Endothelial cell of umbilical vein (primary cell): ENCODE data around the gene MBD4. TPM values are rescaled to one million over a fixed set of nuclear protein-coding genes. Genes with fewer than 3 reads are reported as not detected.

Source experiments
- BruUV-seq: library from RNA; stranded (reverse); fragments of 400-500 nt; replicated peaks from 2 replicates; lab custom pipeline; 2021; lab: Mats Ljungman, UMichigan
- CTCF ChIA-PET: fragments of 300-600, 350-600 bp; sonication (Branson Sonifier 250); formaldehyde crosslinking; loops from one replicate; lab custom pipeline; 2021; ENCODE audit warnings: antibody characterized with exemption, inconsistent platforms; lab: Charles Lee
- POLR2A ChIA-PET: fragments of 300-600, 350-600 bp; sonication (Branson Sonifier 250); formaldehyde crosslinking; loops from one replicate; lab custom pipeline; 2021; ENCODE audit warnings: antibody characterized with exemption, inconsistent platforms; lab: Charles Lee
- DNase-seq: peaks from one replicate; pipeline ENCODE4 v3.0.0-alpha.2; 2011; ENCODE audit warnings: low read depth, low spot score
- FAIRE-seq: peaks from 2 replicates; lab custom pipeline; 2011; peaks lifted over from hg19 to GRCh38; lab: Jason Lieb, UNC
- H2AFZ ChIP-seq: 2 replicates; pipeline ENCODE4 v1.6.0; 2012; ENCODE audit warnings: low read depth, low read length, control low read depth, inconsistent platforms
- H3K27ac ChIP-seq: 2 replicates; pipeline ENCODE4 v1.5.1; 2011; ENCODE audit warnings: low read depth, mild to moderate bottlenecking, control low read depth, low read length, moderate library complexity; ENCODE audit not compliant: insufficient read depth
- H3K27me3 ChIP-seq, 2 experiments: 2 replicates each; pipeline versions ENCODE4 v1.6.0 to v1.6.1; 2011; ENCODE audit warnings: low read length in 2 of 2, mixed read lengths in 1 of 2; ENCODE audit not compliant: control insufficient read depth in 2 of 2, insufficient read depth in 2 of 2
- H3K36me3 ChIP-seq, 2 experiments: 2 replicates in 1 of 2; 3 replicates in 1 of 2; pipeline ENCODE4 v1.5.1; 2011; ENCODE audit warnings: low read length in 2 of 2, mild to moderate bottlenecking in 1 of 2, moderate library complexity in 1 of 2; ENCODE audit not compliant: control insufficient read depth in 2 of 2, insufficient read depth in 2 of 2; ENCODE audit errors: extremely low read depth in 1 of 2
- H3K4me1 ChIP-seq: 3 replicates; pipeline ENCODE4 v1.5.1; 2011; ENCODE audit warnings: mild to moderate bottlenecking, low read length; ENCODE audit not compliant: control insufficient read depth, insufficient read depth; ENCODE audit errors: extremely low read depth
- H3K4me2 ChIP-seq: 2 replicates; pipeline ENCODE4 v1.6.1; 2011; ENCODE audit warnings: low read length, control low read depth, mixed read lengths; ENCODE audit not compliant: insufficient read depth
- H3K4me3 ChIP-seq, 3 experiments: fragments of 200-600 bp in 1 of 3; sonication (generic), shearing (Covaris generic) in 1 of 3; replicated peaks in 1 of 3; 2 replicates each; pipeline ENCODE4 v1.5.1; 2011 to 2016; ENCODE audit warnings: control low read depth in 3 of 3, low read length in 3 of 3, mild to moderate bottlenecking in 2 of 3, inconsistent platforms in 1 of 3, low read depth in 1 of 3, moderate library complexity in 1 of 3; ENCODE audit not compliant: insufficient read depth in 1 of 3
- H3K79me2 ChIP-seq: 2 replicates; pipeline ENCODE4 v1.6.0; 2012; ENCODE audit warnings: low read length, inconsistent platforms; ENCODE audit not compliant: control insufficient read depth, insufficient read depth
- H3K9ac ChIP-seq: replicated peaks from 2 replicates; pipeline ENCODE3; 2011; ENCODE audit warnings: low read length, control low read depth; ENCODE audit not compliant: insufficient read depth; ENCODE audit errors: extremely low read depth
- H3K9me1 ChIP-seq: replicated peaks from 3 replicates; pipeline ENCODE4 v1.6.0; 2011; ENCODE audit warnings: mild to moderate bottlenecking, low read length; ENCODE audit not compliant: control insufficient read depth, insufficient read depth; ENCODE audit errors: extremely low read depth
- H3K9me3 ChIP-seq: replicated peaks from 2 replicates; pipeline ENCODE4 v1.5.1; 2012; ENCODE audit warnings: low read length, inconsistent platforms; ENCODE audit not compliant: control insufficient read depth, insufficient read depth
- H4K20me1 ChIP-seq: replicated peaks from 2 replicates; pipeline ENCODE3; 2011; ENCODE audit warnings: mild to moderate bottlenecking, low read length; ENCODE audit not compliant: control insufficient read depth, insufficient read depth; ENCODE audit errors: extremely low read depth
- CTCF ChIP-seq, 2 donors: IDR thresholded peaks; 1 replicate in 1 of 2; 2 replicates in 1 of 2; pipeline ENCODE4 v1.5.1; 2011; ENCODE audit warnings: low read length in 2 of 2, mild to moderate bottlenecking in 2 of 2, moderate library complexity in 2 of 2, control low read depth in 1 of 2, inconsistent platforms in 1 of 2, low read depth in 1 of 2; ENCODE audit not compliant: insufficient read depth in 1 of 2; ENCODE audit errors: extremely low read depth in 1 of 2
- EZH2 ChIP-seq: IDR thresholded peaks from 2 replicates; pipeline ENCODE4 v1.6.1; 2012; ENCODE audit warnings: borderline replicate concordance, low read depth, mild to moderate bottlenecking, moderate library complexity, low read length, inconsistent platforms; ENCODE audit not compliant: severe bottlenecking
- FOS ChIP-seq: IDR thresholded peaks from 2 replicates; pipeline ENCODE4 v1.6.1; 2011; ENCODE audit warnings: mild to moderate bottlenecking, low read length, moderate library complexity, borderline replicate concordance; ENCODE audit not compliant: insufficient read depth
- GATA2 ChIP-seq: IDR thresholded peaks from 2 replicates; pipeline ENCODE4 v1.7.0; 2011; ENCODE audit warnings: low read depth, mild to moderate bottlenecking, moderate library complexity, mixed read lengths, low read length; ENCODE audit not compliant: insufficient read length, insufficient read depth
- JUN ChIP-seq: IDR thresholded peaks from 2 replicates; pipeline ENCODE4 v1.6.1; 2011; ENCODE audit warnings: borderline replicate concordance, low read depth; ENCODE audit not compliant: insufficient read length, insufficient read depth
- MAX ChIP-seq: IDR thresholded peaks from 2 replicates; pipeline ENCODE4 v1.6.1; 2011; ENCODE audit not compliant: insufficient read depth, insufficient read length
- MYC ChIP-seq: IDR thresholded peaks from one replicate; pipeline ENCODE4 v1.6.1; 2011; ENCODE audit warnings: mild to moderate bottlenecking, low read depth, low read length
- POLR2A ChIP-seq: IDR thresholded peaks from 2 replicates; pipeline ENCODE4 v1.6.1; 2012; ENCODE audit warnings: low read depth, mild to moderate bottlenecking, control low read depth, low read length
- POLR2AphosphoS5 ChIP-seq: IDR thresholded peaks from 2 replicates; pipeline ENCODE4 v1.6.1; 2012; ENCODE audit warnings: low read depth, mild to moderate bottlenecking, control low read depth, low read length, moderate library complexity; ENCODE audit not compliant: insufficient read depth
- dilution Hi-C: fragments of 300-500 bp; cut with MboI; formaldehyde crosslinking; loops from one replicate; pipeline ENCODE4 v1.15.0; 2019; ENCODE audit warnings: low sequenced_read_pairs; ENCODE audit not compliant: extremely low pct_ligation_motif_present
- intact Hi-C: fragments of 100-400 bp; cut with micrococcal nuclease; formaldehyde crosslinking; loops from one replicate; pipeline ENCODE4 v1.10.0; 2022
- polyA plus RNA-seq, 4 experiments: library from polyadenylated mRNA; depleted of rRNA in 3 of 4; stranded (reverse) in 3 of 4; unstranded in 1 of 4; fragments of >200 nt; gene quantifications; 2 replicates each; pipeline versions ENCODE4 v1.2.1 to v1.2.3, GENCODE V29; 2011 to 2012; ENCODE audit warnings: missing spikeins in 1 of 4
- small RNA-seq: library from RNA; depleted of rRNA; stranded (forward); fragments of <200 nt; gene quantifications from one replicate; pipeline ENCODE3, GENCODE V24; 2012; ENCODE audit warnings: low replicate concordance, low read depth; ENCODE audit not compliant: insufficient read depth, insufficient read length
- total RNA-seq: library from RNA; stranded (reverse); gene quantifications from 2 replicates; pipeline ENCODE4 v1.2.3, GENCODE V29; 2021

Gene MBD4
- total and polyA plus RNA-seq, 2 donors (not counting 3 experiments of a cell fraction or from before 2014, with no cell fraction given), result 17.4 to 39.5 TPM

GRCh38 chr3:129382366-129382765 is 57.4 kb downstream of the MBD4 start:
- no TSS peak for BruUV-seq
- dilution Hi-C loops, result no loop called here
- ChIA-PET CTCF (interaction anchor here (0.9 to 2.5 kb wide), 9 partner anchors 15 to 170 kb away, joined by 3 to 32 read pairs (median 6); partner anchors contain the start of genes IFT122 and MBD4), POLR2A (no interaction called here)
- Histone ChIP-seq H4K20me1 (no peaks in the 10 kb centered on the region), H3K79me2 (no peaks in the 10 kb centered on the region), H3K27me3 (no peaks in the 10 kb centered on the region), H3K9me1 (no peaks in the 10 kb centered on the region), H3K4me1 (peaks cover 9% of the 10 kb centered on the region), H3K27ac (no peak overlapping the region), H3K4me2 (no peak overlapping the region), H3K9ac (no peak overlapping the region), H3K36me3 (peaks cover 4 to 5% of the 10 kb centered on the region in 2 experiments), H3K4me3 (no peak overlapping the region), H3K9me3 (no peaks in the 10 kb centered on the region), H2AFZ (no peak overlapping the region)
- intact Hi-C loops, result loop anchor here (2.0 to 10.0 kb wide), 7 partner anchors 16 to 552 kb away; partner anchors contain the start of genes EFCAB12 and IFT122
- FAIRE-seq (no peak), DNase-seq (no peak)
- TF ChIP-seq POLR2A, result no peak
- TF ChIP-seq FOS, result no peak
- no peak for TF ChIP-seq MYC
- TF ChIP-seq CTCF (IDR thresholded peaks at IDR 0.05; ENCODE audit: extremely low read depth in 1 of 2, insufficient read depth in 1 of 2, low read depth in 1 of 2, low read length in 2 of 2), result no peak
- no peak for TF ChIP-seq POLR2AphosphoS5
- TF ChIP-seq EZH2, result no peak
- no peak for TF ChIP-seq JUN
- no peak for TF ChIP-seq GATA2
- TF ChIP-seq MAX, result no peak

Small RNAs within 50 kb of the gene (small RNA-seq; reads per million reads assigned to genes)
- not detected for gene SNORA7B

Other genes starting within 250 kb of the MBD4 start
- gene COPG1, start 190.3 kb downstream of the MBD4 start, total RNA-seq, result 202 and 203 TPM in 2 replicates
- 112 and 113 TPM in 2 replicates for gene COPG1, start 190.3 kb downstream of the MBD4 start, polyA plus RNA-seq
- 38.9 and 40.8 TPM in 2 replicates for gene HMCES, start 161.1 kb downstream of the MBD4 start, total RNA-seq
- 21.7 and 30.6 TPM in 2 replicates for gene HMCES, start 161.1 kb downstream of the MBD4 start, polyA plus RNA-seq
- 0.25 and 0.49 TPM in 2 replicates for gene EFCAB12, start 11.3 kb downstream of the MBD4 start, total RNA-seq
- gene EFCAB12, start 11.3 kb downstream of the MBD4 start, polyA plus RNA-seq, result 0.15 and 0.19 TPM in 2 replicates
- gene IFT122, start 276 bp upstream of the MBD4 start, total RNA-seq, result 36.6 and 41.7 TPM in 2 replicates
- gene IFT122, start 276 bp upstream of the MBD4 start, polyA plus RNA-seq, result 38.4 and 44.3 TPM in 2 replicates
- not detected in 2 replicates for gene RHO, start 88.7 kb upstream of the MBD4 start, total RNA-seq
- not detected in 2 replicates for gene RHO, start 88.7 kb upstream of the MBD4 start, polyA plus RNA-seq
- not detected in 2 replicates for gene H1-8, start 103.2 kb upstream of the MBD4 start, total RNA-seq
- not detected in 2 replicates for gene H1-8, start 103.2 kb upstream of the MBD4 start, polyA plus RNA-seq
- 834 and 860 TPM in 2 replicates for gene PLXND1, start 166.7 kb upstream of the MBD4 start, total RNA-seq
- gene PLXND1, start 166.7 kb upstream of the MBD4 start, polyA plus RNA-seq, result 300 and 332 TPM in 2 replicates